ENCODE results near the gene CHST12. TPM values are rescaled to one million over a fixed set of nuclear protein-coding genes. Genes with fewer than 3 reads are reported as not detected.

The CHST12 gene
- total RNA-seq, 1 donor from 2014 or later = 32.6 TPM

- no peak for DNase-seq (ENCODE audit: extremely low read depth, low read depth, low spot score)
Measured at GRCh38 chr7:2433713-2434550, 30.5 kb downstream of the CHST12 start.

GRCh38 chr7:2435146-2435545 is 31.7 kb downstream of the CHST12 start:
- DNase-seq (ENCODE audit: extremely low read depth, low read depth, low spot score) = no peak

GRCh38 chr7:2436341-2437104 is 33.1 kb downstream of the CHST12 start:
- DNase-seq (ENCODE audit: extremely low read depth, low read depth, low spot score) = no peak

- no peak for DNase-seq (ENCODE audit: extremely low read depth, low read depth, low spot score)
Measured at GRCh38 chr7:2437136-2437535, 33.7 kb downstream of the CHST12 start.

GRCh38 chr7:2437537-2438148 is 34.2 kb downstream of the CHST12 start:
- DNase-seq (ENCODE audit: extremely low read depth, low read depth, low spot score) = no peak

- no peak for DNase-seq (ENCODE audit: extremely low read depth, low read depth, low spot score)
Measured at GRCh38 chr7:2438186-2438585, 34.8 kb downstream of the CHST12 start.

DNA sequence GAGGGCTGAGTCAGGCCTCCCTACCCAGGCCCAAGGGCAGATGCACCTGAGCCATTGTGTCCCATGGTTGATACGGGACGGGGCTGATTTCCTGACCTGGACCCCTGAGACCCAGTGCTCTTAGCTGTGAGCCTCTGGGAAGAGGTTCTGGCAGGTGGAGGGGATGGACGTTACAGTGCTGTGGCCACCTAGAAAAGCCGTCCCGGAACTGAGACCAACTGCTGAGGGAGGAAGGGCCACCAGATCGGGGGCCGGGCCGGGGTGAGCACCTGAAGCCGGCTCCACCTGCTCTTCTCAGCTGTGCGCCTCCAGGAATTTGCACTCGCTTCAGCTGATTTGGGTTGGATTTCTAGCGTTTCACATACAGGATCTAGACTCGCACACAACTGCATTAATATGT is 35.4 kb downstream of the CHST12 start:
- no peak for DNase-seq (ENCODE audit: extremely low read depth, low read depth, low spot score)

- no peak for DNase-seq (ENCODE audit: extremely low read depth, low read depth, low spot score)
Measured at GRCh38 chr7:2440608-2441245, 37.3 kb downstream of the CHST12 start.

DNA sequence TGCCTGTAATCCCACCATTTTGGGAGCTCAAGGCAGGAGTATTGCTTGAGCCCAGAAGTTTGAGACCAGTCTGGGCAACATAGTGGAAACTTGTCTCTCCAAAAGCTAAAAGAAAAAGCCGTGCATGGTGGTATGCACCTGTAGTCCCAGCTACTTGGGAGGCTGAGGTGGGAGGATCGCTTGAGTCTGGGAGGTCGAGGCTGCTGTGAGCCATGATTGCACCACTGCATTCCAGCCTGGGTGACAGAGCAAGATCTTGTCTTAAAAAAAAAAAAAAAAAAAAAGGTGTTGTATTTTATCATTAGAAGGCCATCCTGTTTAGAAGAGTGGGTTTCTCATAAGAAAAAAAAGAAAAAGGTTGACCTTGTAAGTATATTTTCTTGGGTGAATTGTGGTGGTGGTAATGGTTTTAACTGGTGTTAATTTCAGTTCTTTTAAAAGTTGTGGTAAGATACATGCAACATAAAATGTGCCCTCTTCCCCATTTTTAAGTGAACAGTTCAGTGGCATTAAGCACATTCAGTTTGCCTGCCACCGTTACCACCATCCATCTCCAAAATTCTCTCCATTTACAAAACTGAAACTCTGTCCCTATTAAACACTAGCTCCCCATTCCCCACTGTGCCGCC is 38.1 kb downstream of the CHST12 start:
- DNase-seq (ENCODE audit: extremely low read depth, low read depth, low spot score) = no peak

GRCh38 chr7:2443491-2443890 is 40.1 kb downstream of the CHST12 start:
- no peak for DNase-seq (ENCODE audit: extremely low read depth, low read depth, low spot score)

GRCh38 chr7:2444476-2444875 is 41.1 kb downstream of the CHST12 start:
- no peak for DNase-seq (ENCODE audit: extremely low read depth, low read depth, low spot score)

- DNase-seq (ENCODE audit: extremely low read depth, low read depth, low spot score) = no peak
Measured at GRCh38 chr7:2445047-2445446, 41.6 kb downstream of the CHST12 start.

DNA sequence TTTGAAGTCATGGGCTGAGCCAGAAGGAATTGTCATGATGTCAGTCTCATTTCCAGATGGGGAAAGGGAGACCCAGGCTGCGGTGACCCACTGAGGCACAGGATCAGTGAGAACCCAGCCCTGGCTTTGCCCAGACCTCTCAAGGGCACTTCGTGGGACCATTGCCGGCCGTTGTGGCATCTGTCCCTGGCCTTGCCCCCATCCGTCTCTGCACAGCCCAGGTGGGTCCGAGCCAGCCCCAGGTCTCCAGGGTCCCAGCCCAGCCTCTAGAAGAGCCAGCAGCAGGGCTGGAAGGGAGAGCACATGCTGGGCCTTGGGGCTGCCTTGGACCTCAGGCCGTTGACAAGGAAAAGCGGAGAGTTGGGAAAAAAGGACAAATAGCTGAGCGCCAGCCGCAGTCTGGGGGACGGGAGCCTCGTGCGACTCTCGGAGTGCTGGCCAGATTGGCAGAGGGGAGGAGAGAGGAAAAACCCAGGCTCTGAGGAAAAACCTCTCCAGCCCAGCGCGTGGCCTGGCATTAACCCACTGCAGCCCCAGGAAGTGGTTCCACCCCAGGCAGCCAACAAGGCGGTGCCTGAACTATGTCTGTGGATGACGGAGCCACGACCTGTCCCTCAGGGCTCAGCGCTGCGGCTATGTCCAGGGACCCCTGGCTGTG is 42.6 kb downstream of the CHST12 start:
- no peak for DNase-seq (ENCODE audit: extremely low read depth, low read depth, low spot score)

DNA sequence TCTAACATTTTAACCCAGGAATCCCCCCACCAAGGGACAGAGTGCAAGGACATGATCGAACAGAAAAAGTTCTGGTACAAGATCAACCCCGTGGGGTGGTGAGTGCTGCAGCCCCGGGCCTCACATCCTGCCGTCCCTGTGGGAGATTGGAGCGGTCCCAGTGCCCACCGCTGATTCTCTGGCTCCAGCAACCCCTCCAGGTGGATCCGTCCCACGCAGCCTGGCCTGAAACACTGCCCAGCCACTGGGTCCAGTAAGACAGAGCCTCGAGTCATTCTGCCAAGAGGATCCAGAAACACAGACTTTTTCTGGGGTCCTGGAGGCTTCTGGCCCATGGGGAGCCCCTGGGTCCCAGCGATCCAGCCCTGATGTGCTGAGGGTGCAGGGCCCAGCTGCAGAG is 43.3 kb downstream of the CHST12 start:
- DNase-seq (ENCODE audit: extremely low read depth, low read depth, low spot score) = no peak

GRCh38 chr7:2450198-2451107 is 47.0 kb downstream of the CHST12 start:
- DNase-seq (ENCODE audit: extremely low read depth, low read depth, low spot score) = no peak

- peak; percentile 9 for DNase-seq (ENCODE audit: extremely low read depth, low read depth, low spot score)
Measured at GRCh38 chr7:2451171-2452073, 48.0 kb downstream of the CHST12 start.

DNA sequence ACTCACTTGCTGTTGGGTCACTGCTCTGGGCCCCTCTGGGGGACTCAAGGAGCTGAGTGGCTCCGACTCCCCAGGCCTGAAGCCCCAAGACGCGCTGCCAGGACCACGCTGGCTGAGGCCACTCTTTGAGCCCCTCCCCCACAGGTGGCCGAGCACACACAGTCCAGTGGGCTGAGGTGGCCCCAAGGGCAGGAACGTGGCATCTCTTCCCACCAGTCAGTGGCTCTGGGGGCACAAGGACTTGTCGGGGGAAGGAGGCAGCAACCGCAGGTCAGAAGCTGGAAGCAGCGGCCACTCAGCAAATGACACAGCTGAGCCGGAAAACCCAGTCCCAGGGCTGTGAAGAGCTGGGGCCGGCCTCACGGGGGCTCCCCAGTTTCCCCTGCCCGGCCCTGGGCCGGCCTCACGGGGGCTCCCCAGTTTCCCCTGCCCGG is 48.7 kb downstream of the CHST12 start:
- DNase-seq (ENCODE audit: extremely low read depth, low read depth, low spot score) = no peak

DNA sequence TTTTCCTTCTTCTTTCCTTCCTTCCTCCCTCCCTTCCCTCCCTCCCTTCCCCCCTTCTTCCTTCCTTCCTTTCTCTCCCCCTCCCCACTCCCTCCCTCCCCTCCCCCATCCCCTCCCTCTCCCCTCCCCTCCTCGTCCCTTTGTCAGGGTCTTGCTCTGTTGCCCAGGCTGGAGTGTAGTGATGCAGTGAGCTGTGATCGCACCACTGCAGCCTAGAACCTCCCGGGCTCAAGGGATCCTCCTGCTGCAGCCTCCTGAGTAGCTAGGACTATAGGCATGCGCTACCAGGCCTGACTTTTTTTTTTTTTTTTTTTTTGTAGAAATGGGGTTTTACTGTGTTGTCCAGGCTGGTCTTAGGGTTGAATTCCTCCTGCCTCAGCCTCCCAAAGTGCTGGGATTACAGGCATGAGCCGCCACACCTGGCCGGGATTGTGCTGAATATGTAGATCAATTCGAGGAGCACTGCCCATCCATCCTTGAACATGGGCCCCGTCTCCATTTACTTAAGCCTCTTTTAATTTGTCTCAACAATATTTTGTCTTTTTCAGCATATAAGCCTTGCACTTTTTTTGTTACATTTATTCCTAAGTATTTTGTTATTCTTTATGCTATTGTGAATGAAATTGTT is 49.3 kb downstream of the CHST12 start:
- no peak for DNase-seq (ENCODE audit: extremely low read depth, low read depth, low spot score)

Data from glomerular endothelial cell (primary cell).